ENCODE results near the gene FAM20A.
"Not testable (repeated sequence)": the region's sequence is repeated elsewhere in the genome, so short reads cannot be mapped to it uniquely, and the experiment has no call there.

The FAM20A gene

DNA sequence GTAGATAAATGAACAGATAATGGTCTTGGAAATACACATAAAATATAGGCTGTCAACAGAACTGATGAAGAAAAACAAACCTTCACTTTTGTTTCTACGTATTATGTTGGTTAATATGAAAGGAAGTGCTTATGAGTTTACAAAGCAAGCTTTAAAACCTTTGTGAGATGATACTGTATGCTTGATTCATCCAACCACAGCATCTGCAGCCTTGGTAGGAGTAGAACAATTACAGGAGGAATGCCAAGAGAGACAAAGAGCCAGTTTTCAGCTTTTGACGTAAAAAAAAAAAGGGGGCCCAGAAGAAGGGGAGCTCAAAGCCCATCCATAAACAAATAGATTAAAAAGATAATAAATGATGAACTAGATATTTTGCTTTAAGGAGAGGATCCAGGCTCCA lies 13.3 kb downstream of the FAM20A start:
- no peak for DNase-seq

DNA sequence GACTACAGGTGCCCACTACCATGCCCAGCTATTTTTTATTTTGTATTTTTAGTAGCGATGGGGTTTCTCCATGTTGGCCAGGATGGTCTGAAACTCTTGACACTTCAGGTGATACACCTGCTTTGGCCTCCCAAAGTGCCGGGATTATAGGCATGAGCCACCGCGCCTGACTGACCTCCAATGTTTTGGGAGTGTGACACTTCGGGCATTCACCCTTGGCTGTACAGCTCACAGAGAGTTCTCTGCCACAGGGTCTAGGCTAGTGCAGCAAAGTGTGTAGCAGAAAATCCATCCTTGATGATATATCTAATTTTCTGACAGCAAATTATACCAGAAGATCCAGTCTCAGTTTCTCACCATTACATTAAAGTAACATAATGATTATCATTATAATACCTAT lies 14.1 kb downstream of the FAM20A start:
- DNase-seq, result no peak

DNA sequence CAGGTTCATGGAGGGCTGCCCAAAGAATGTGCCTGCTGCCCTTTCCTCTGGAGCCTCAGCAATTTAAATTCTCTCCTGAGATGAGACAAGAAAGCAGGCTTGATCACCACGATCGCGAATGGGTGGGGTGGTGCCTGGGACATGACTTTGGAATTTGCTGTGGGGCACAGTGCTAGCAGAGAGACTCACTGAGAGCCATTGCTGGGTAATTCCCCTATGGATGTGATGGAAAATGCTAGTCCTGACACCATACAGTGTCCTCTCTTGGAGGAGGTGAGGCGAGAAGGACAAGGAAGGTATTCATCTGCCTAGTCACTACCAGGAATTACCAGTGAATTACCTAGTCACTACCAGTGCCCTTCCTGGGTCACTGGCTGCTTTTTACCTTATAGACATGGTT lies 15.5 kb downstream of the FAM20A start:
- no peak for DNase-seq

DNA sequence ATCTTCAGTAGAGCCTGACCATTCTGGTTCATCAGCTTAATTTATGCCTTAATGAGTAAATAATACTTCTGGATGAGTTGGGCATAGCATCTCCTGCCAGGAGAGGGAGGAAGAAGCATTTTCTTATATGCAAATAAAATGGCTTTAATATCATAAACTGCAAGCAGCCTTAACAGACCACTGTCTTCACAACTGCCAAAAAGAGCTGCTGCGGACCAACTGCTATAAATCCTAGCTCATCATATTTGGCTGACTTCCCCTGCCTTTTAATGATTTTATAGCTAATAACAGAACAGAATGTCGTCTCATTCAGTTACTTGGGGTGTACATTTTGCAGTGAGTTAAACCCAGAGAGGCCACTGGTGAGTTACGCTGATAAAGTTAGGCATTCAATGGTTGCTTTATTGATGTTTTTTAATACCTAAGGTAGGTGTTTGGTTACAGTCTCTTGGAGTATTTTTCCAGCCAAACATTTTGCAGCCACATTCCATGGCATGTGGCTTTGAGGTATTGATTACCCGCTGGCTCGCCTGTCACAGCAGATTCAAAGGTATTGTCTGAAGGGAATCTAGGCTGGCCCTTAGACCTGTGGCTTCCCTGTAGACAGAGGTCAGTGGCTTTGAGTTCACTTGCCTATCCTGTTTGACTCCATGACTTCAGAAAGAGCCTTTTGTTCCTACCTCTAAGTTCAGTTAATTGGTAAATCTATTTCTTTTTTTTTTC lies 16.4 kb downstream of the FAM20A start:
- DNase-seq, result no peak

DNA sequence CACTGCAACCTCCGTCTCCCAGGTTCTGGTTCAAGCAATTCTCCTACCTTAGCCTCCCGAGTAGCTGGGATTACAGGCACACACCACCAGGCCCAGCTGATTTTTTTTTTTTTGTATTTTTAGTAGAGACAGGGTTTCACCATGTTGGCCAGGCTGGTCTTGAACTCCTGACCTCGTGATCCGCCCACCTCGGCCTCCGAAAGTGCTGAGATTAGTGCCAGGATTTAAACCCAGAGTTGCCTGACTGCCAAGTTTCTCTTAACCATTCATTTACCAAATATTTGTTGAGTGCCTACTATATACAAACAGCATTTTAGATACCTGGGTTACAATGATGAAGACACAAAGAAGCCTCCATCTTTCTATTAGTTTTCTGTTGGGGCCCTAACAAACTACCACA lies 18.3 kb downstream of the FAM20A start:
- DNase-seq, result not testable (repeated sequence)

DNA sequence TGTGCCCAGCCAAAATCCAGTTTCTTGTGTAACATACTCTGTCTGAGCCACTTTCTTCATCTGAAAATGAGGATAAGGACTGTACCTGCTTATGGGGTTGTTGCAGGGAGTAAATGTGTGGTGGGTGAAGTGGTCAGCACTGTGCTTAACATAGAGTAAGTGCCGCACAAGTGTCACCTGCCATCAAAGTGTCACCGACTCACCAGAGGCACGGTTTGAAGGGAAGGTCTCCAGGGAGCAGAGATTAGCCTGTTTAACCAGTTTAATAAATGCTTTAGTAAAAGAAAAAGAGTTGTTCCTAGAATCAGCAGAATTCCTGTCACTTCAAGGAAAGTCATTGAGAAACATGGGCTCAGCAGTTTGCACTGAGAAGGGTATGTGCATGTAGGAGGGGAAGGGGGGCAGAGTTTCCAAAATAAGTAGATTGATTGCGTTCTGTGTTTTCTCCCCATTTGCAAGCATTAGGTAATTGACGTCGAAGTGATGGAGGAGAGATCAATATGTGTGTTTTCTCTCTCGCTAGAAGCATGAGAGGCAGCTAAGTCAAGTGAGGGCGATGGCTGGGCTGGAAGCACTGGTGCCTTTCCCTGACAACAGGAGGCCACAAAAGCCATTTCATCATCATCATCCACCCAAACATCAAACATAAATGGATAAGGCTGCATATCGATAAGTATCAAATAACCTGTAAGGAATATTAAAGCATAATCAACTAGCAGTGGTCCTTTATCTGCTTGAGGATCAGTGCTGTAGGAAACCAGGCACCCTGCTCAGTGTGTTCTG lies 19.1 kb downstream of the FAM20A start:
- no peak for DNase-seq

DNA sequence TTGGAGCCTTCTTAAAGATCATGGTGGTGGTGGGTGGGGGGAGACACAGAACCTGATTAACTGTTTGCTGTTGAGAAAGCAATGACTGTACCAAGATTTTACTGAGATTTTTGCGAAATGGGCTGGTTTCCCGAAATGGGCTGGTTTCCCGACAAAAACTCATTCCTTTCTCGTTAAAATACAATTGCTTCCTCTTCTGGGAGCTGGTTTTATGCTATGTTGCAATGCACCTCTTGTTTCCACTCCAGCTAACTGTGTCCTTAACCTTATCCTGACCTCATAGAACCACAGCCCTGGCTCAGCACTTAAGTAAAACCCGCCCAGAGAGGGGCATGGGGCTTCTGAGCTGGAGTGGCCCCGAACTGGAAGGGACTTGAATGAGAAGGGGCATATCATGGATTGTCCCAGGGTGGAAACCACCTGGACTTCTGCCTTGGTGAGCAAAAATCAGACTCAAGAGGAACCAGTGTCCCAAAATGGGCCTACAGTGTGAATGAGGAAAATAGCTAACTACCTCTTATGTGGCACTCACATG lies 20.9 kb downstream of the FAM20A start:
- no peak for DNase-seq

DNA sequence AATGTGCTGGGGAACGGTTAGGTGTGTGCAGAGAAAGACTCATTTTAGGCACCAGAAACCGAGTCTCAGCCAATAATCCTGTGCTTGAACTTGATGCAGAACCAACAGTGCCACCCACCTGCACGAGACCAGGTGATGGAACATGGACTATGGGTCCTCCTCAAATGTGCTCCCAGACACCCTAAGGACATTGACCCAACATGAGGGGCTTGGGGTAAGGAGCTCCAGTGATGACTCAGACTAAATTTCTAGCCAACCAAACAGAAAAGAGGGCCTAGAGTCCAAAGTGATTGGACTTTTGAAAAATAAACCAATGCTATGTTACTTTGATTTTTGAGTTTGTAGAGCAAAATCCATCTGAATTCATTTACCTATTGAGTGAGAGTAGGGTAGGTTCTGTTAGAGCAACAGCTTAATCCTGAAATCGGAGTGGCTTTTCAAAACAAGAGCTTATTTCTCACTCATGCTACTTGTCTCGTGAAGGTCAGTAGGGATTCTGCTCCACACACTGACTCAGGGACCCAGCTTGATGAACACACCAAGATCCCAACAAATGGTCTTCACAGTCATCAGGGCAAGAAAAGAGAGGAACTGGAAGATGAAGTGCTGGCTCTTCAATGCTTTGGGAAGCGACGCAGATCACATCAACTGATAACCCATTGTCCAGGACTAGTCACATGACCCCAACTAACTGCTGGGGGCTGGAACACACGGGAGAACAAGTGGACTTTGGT lies 21.8 kb downstream of the FAM20A start:
- no peak for DNase-seq

DNA sequence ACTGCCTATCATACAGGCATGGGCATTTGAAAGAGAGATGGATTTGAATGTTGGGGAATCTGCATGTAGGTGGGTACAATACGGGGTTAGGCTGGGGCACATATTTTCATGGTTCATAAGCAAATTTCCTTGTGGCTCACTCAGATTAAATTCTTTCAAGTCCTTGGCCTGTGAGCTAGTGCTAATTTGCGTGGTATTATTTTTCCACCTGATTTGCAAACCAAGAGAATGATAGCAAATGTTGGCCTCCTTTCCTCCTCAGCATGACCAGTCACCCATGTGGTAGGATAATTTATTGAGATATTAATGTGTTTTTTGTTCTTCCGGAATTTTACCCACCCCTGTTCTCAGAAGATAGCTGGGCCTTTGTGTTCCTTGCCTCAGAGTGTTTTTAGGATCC lies 22.9 kb downstream of the FAM20A start:
- DNase-seq, result no peak

DNA sequence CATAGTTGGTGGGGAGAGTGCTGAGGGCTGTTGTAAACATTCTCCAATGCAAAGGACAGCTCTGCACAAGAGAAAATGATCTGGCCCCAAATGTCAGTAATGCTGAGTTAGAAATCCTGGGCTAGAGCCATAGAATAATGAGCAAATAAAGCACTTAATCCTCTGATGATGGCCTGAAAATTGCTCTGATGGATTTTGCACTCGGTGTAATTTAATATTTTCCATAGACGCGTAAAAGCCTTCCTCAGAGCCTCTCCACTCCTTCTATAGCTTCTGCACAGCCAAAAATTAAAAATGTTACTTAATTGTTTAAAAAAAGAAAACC lies 23.7 kb downstream of the FAM20A start:
- DNase-seq, result no peak

DNA sequence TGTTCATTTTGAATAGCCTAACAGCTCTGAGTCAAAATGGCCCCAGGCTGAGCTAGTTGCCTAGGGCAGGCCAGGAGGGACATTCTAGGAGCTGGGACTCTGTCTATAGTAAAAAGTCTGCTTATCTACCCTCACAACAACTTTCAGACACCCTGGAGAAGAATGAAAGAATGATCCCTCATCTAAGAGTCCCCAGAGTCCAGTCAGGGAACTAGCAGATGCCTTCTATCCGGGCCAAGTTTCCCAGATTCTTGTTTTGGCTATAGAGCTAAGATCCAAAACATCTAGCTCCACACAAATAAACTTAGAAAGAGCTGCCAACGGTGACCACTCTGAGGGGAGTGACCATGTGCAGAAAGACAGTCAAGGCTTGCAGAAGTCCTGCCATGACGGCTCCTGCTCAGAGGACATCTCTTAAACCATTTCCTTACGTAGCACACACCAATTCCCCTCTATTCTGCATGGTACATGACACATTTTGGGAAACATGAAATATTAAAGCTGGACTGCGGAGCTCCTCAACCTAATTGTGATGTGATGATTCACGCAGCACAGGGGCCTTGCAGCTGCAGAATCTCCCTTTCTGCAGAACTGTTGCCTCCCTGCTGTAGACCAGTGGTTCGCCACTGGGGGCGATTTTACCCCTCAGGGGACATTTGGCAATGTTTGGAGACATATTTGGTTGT lies 24.2 kb downstream of the FAM20A start:
- DNase-seq, result peak; percentile 29

DNA sequence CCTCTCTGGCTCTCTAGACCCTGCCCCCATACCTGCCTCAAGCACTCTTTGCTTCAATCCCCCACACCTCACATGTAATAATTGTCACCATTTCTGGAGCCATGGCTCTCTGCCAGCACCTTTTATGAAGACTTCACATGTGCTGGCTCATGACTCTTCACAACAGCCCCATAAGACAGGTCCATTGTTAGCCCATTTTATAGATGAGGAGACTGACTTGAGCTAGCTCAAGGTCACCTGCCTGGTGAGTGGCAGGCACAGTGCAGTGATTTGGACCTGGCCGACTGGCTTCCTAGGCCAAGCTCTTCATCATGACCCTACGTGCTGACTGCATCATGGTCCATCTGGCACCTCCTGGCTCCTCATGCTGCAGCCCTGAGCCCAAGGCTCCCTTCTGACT lies 25.0 kb downstream of the FAM20A start:
- DNase-seq, result no peak

DNA sequence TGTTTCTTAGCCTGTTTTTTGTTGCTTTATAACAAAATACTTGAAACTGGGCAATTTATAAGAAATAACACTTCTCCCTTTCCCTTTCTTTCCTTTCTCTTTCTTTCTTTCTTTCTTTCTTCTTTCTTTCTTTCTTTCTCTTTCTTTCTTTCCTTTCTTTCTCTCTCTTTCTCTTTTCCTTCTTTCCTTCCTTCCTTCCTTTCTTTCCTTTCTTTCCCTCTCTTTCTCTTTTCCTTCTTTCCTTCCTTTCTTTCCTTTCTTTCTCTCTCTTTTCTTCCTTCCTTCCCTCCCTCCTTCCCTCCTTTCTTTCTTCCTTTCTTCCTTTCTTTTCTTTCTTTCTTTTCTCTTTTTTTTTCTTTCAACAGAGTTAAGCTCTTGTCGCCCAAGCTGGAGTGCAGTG lies 27.8 kb downstream of the FAM20A start:
- no peak for DNase-seq

DNA sequence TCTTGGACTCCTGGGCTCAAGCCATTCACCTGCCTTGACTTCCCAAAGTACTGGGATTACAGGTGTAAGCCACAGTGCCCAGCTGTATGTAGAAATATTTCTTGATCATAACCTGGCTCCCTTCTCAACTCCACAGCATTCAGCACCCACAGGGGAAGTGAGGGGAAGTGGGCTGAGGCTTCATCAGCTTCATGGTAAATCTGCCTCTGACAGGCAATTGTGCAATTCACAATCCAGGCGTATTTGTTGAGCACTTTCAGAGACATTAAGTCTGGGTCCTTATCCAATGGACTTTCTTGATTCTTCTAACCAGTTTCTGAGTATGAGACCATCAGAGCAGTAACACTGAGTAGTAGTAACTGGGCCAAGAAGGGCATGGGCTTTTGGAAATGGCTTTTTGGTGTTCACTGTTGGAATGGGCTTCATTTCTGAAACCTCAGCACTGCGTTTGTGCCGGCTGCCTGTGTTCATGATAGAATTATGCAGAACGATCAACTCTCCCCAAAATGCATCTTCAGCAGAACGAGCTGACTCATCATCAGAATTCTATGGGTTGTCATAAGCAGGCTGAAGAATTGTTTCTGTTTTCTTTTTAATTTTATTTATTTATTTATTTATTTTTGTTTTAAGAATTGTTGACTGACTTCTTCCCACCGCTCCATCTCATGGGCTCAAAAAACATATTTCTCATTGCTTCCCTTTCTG lies 28.9 kb downstream of the FAM20A start:
- DNase-seq, result no peak

DNA sequence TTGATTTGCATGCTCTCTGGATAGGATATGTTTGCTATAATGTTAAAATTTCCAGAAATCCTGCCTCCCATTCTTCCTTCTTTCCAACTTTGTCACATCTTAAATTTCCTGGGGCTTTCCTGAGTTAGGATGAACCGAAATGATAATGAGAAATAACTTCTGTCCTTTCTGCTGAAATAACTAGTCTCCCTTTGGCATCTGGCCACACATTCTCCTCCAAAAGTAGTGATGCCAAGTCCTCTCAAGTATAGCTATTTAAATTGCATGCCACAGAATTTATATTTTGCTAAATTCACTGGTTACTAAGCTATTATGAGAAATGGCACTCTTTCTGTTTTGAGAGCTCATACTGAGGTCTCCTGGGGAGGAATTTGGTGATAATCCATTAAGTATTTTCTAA lies 30.6 kb downstream of the FAM20A start:
- DNase-seq, result no peak

DNA sequence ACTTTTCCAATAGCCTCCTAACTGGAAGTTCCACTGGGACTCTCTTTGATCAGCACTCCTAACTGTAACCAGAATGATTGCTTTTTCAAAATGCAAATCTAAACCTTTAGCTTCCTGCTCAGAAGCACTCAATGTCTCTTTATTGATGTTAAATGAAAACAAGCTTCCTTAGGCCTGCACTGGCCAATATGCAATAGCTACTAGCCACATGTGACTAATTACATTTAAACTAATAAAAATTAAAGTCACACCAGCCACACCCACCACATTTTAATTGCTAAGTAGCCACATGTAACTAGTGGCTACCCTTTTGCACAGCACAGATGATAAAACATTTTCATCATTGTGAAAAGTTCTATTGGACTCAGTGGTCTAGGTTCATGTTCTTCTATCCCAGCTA lies 31.8 kb downstream of the FAM20A start:
- DNase-seq, result no peak

DNA sequence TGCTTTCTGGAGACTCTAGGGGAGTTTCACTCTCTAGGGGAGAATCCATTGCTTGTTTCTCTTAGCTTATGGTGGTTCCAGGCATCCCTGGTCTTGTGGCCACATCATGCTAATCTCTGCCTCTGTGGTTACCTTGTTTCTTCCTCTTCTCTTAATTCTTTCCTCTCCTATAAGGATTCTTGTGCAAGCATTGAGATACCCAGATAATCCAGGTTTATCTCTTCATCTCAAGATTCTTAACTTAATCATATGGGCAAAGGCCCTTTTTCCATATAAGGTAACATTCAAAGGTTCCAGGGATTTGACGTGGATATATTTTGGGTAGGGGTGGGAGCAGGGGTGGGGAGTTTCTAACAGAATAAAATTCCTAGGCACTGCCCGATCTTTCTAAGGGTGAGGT lies 32.6 kb downstream of the FAM20A start:
- DNase-seq, result no peak

DNA sequence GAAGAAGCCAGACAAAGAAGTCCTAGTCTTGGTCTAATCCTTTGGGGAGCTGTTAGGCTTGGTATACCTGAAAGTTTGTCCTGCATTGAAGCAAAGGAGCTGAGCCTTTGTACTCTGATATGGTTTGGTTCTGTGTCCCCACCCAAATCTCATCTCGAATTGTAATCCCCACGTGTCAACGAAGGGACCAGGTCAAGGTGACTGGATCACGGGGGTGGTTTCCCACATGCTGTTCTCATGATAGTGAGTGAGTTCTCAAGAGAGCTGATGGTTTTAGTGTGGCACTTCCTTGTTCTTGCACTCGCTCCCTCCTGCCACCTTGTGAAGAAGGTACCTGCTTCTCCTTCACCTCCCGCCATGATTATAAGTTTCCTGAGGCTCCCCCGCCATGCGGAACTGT lies 33.6 kb downstream of the FAM20A start:
- no peak for DNase-seq

DNA sequence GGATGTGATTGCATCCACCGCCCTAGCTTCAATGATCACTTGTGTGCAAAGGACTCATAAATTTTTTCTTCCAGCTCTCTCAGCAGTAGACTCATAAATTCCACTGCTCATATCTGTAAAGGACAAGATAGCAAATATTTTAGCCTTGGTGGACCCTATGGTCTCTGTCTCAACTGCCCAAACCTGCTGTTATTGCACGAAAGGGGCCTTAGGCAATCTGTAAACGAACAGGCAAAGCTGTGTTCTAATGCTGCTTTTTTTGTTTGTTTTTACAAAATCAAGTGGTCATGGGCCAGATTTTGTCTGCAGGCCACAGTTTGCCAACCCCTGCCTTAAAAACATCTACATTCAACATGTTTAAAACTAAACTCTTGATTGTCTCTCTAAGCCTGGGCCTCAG lies 34.1 kb downstream of the FAM20A start:
- no peak for DNase-seq

DNA sequence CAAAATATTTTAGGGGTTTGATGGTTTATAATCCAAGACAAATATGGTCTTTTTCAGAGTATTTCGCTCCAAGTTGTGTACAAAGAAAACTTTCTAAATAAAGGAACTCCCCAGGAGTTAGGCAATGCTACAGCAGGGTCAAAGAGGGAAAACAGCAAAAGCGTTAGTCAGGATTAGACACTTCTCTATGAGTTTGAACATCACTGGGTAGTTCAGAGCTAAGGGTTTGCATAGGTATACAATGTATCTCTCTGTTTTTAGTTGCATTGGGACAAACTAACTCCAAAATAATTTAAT lies 34.8 kb downstream of the FAM20A start:
- no peak for DNase-seq

DNA sequence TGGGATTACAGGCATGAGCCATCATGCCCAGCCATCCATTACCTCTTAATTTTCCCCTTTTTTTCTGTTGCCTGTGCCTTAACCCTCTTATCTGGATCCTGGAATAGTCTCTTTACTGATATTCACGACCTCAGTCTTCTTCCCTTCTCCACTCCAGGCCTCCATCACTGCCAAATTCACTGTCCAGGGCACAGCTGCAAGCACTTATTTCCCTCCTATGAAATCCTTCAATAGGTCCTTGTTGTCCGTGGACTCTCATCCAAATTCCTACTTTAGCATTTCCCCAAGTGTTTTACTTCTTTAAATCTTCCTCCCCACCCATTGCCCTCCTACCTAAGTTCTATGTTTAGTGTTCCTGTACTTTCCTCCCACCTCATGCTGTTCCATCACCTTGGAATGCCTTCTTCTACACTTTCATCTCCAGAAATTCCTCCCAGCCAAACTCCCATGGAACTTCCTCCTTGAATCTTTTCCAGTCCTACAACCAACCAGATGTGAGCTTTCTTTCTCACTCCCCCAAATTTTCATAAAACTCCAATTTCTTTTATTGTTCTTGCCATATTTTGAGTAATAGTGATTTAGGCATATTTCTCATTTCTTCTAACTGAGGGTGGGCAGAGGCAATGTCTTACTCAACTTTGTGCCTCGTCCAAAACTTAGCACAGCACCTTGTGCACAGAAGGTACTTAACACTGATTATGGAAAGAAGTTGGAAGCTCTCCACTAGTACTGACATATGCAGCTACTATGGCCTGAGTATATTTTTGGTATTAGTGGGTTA lies 35.3 kb downstream of the FAM20A start:
- DNase-seq, result no peak
